Stimulated activated CD4-positive, alpha-beta T cell treated with anti-CD3 and anti-CD28 coated beads, Interleukin-12 subunit alpha, Interleukin-12 subunit beta, amount 100 ng/mL, for 24 hours (primary cell): Measurements from ENCODE around the gene SLC35B2.

Experiments
- DNase-seq, 2 experiments: peaks; one replicate each; pipeline ENCODE4 v3.0.0-alpha.2; 2020; ENCODE audit warnings: low read depth in 2 of 2

Gene SLC35B2

GRCh38 chr6:44222486-44223318 is 34.6 kb downstream of the SLC35B2 start:
- no peak for DNase-seq

GRCh38 chr6:44221961-44222335 is 35.4 kb downstream of the SLC35B2 start:
- no peak for DNase-seq

GRCh38 chr6:44221291-44221960 is 35.9 kb downstream of the SLC35B2 start:
- peak; percentile 31 to 71 for DNase-seq

GRCh38 chr6:44220913-44221290 is 36.4 kb downstream of the SLC35B2 start:
- DNase-seq = no peak

GRCh38 chr6:44219815-44220784 is 37.2 kb downstream of the SLC35B2 start:
- DNase-seq = no peak

- no peak for DNase-seq
Observed at GRCh38 chr6:44219053-44219814, 38.1 kb downstream of the SLC35B2 start.

GRCh38 chr6:44217332-44218143 is 39.8 kb downstream of the SLC35B2 start:
- no peak for DNase-seq

- no peak for DNase-seq
Observed at GRCh38 chr6:44216677-44217331, 40.5 kb downstream of the SLC35B2 start, which contains the start of gene MYMX. Gene MYMX (plus strand): TSS chr6:44216926. CDS start chr6:44217472, 546 bp downstream.

GRCh38 chr6:44214307-44214706 is 43.0 kb downstream of the SLC35B2 start:
- DNase-seq = no peak

- DNase-seq = no peak
Observed at GRCh38 chr6:44211284-44211683, 46.0 kb downstream of the SLC35B2 start.

GRCh38 chr6:44207966-44208365 is 49.4 kb downstream of the SLC35B2 start:
- DNase-seq = no peak
